ENCODE data around the gene RNU6-7.

GRCh38 chr14:32249780-32250179, 47.9 kb downstream of the RNU6-7 start:
- TF ChIP-seq CTCF (IDR thresholded peaks at IDR 0.05) (no peak), POLR2A (IDR thresholded peaks at IDR 0.05) (no peak)
